IPS-20b (cell line): ENCODE results near the gene ZSWIM3.
A peak's percentile ranks its signal among the peaks of the same experiment; 100 is the strongest.

Experiments used
- H3K27ac ChIP-seq: one replicate; pipeline ENCODE4 v1.5.1; 2013; ENCODE audit warnings: low read length
- H3K27me3 ChIP-seq: 2 replicates; pipeline ENCODE4 v1.6.1; 2013; ENCODE audit warnings: mild to moderate bottlenecking, low read length, inconsistent platforms; ENCODE audit not compliant: insufficient read depth
- H3K36me3 ChIP-seq: 2 replicates; pipeline ENCODE4 v1.6.1; 2013; ENCODE audit warnings: low read depth, mild to moderate bottlenecking, inconsistent platforms, low read length, moderate library complexity; ENCODE audit not compliant: insufficient read depth
- H3K4me1 ChIP-seq: 2 replicates; pipeline ENCODE4 v1.6.1; 2013; ENCODE audit warnings: mild to moderate bottlenecking, control low read depth, inconsistent platforms, low read length, moderate library complexity; ENCODE audit not compliant: insufficient read depth
- H3K4me3 ChIP-seq: 2 replicates; pipeline ENCODE4 v1.5.1; 2013; ENCODE audit warnings: mild to moderate bottlenecking, low read length, inconsistent platforms
- H3K9ac ChIP-seq: 2 replicates; pipeline ENCODE4 v1.6.1; 2013; ENCODE audit warnings: low read depth, mild to moderate bottlenecking, inconsistent platforms, low read length, moderate library complexity
- H3K9me3 ChIP-seq: 2 replicates; pipeline ENCODE4 v1.6.1; 2013; ENCODE audit warnings: mild to moderate bottlenecking, low read depth, low read length, inconsistent platforms; ENCODE audit not compliant: insufficient read depth

Gene ZSWIM3

GRCh38 chr20:45909817-45910669 is 52.6 kb downstream of the ZSWIM3 start:
- Histone ChIP-seq H3K4me1 (peaks cover 3% of the 10 kb centered on the region; the same call in 1 of the 2 replicates), H3K27ac (no peak overlapping the region), H3K9me3 (no peaks in the 10 kb centered on the region), H3K36me3 (peaks cover 43% of the 10 kb centered on the region), H3K27me3 (no peaks in the 10 kb centered on the region), H3K9ac (no peak overlapping the region), H3K4me3 (peak overlapping the region; percentile 51; the same call in 1 of the 2 replicates)

GRCh38 chr20:45910670-45911485 is 53.5 kb downstream of the ZSWIM3 start:
- Histone ChIP-seq H3K9me3 (no peaks in the 10 kb centered on the region), H3K4me1 (peaks cover 3% of the 10 kb centered on the region; the same call in 1 of the 2 replicates), H3K27ac (no peak overlapping the region), H3K4me3 (peak overlapping the region; percentile 73), H3K36me3 (peaks cover 35% of the 10 kb centered on the region), H3K9ac (peak overlapping the region; percentile 66; the same call in 1 of the 2 replicates), H3K27me3 (no peaks in the 10 kb centered on the region)

GRCh38 chr20:45911486-45912343 is 54.3 kb downstream of the ZSWIM3 start, which contains the start of gene PLTP:
PLTP (minus strand) TSS chr20:45912155; CDS start chr20:45911452, 703 bp downstream.
- Histone ChIP-seq H3K9me3 (no peaks in the 10 kb centered on the region), H3K27ac (no peak within 1 kb of the TSS), H3K9ac (peak within 1 kb of the TSS; percentile 66; the same call in 1 of the 2 replicates), H3K4me3 (peak within 1 kb of the TSS; percentile 73), H3K27me3 (no peaks in the 10 kb centered on the region), H3K4me1 (peaks cover 3% of the 10 kb centered on the region; the same call in 1 of the 2 replicates), H3K36me3 (peaks cover 29% of the 10 kb centered on the region)

- H3K27ac ChIP-seq = no peak overlapping the region
- H3K9ac ChIP-seq = peak overlapping the region; percentile 25; the same call in 1 of the 2 replicates
- peak overlapping the region; percentile 73 for H3K4me3 ChIP-seq
- no peaks in the 10 kb centered on the region for H3K27me3 ChIP-seq
- peaks cover 24% of the 10 kb centered on the region for H3K36me3 ChIP-seq
- peaks cover 3% of the 10 kb centered on the region; the same call in 1 of the 2 replicates for H3K4me1 ChIP-seq
- no peaks in the 10 kb centered on the region for H3K9me3 ChIP-seq
Measured at GRCh38 chr20:45912344-45912682, 54.9 kb downstream of the ZSWIM3 start.

- peaks cover 3% of the 10 kb centered on the region; the same call in 1 of the 2 replicates for H3K4me1 ChIP-seq
- H3K9ac ChIP-seq = no peak overlapping the region
- H3K36me3 ChIP-seq = peaks cover 16% of the 10 kb centered on the region
- no peaks in the 10 kb centered on the region for H3K27me3 ChIP-seq
- H3K4me3 ChIP-seq = no peak overlapping the region
- no peak overlapping the region for H3K27ac ChIP-seq
- H3K9me3 ChIP-seq = no peaks in the 10 kb centered on the region
Measured at GRCh38 chr20:45913116-45913515, 55.7 kb downstream of the ZSWIM3 start.

GRCh38 chr20:45917790-45918141 is 60.4 kb downstream of the ZSWIM3 start:
- H3K36me3 ChIP-seq = no peaks in the 10 kb centered on the region
- no peaks in the 10 kb centered on the region for H3K9me3 ChIP-seq
- H3K4me3 ChIP-seq = no peak overlapping the region
- H3K27ac ChIP-seq = no peak overlapping the region
- no peaks in the 10 kb centered on the region for H3K27me3 ChIP-seq
- H3K9ac ChIP-seq = no peak overlapping the region
- no peaks in the 10 kb centered on the region for H3K4me1 ChIP-seq

GRCh38 chr20:45918182-45918737 is 60.8 kb downstream of the ZSWIM3 start:
- no peaks in the 10 kb centered on the region for H3K27me3 ChIP-seq
- H3K36me3 ChIP-seq = no peaks in the 10 kb centered on the region
- H3K4me3 ChIP-seq = no peak overlapping the region
- H3K27ac ChIP-seq = no peak overlapping the region
- H3K4me1 ChIP-seq = no peaks in the 10 kb centered on the region
- H3K9me3 ChIP-seq = no peaks in the 10 kb centered on the region
- H3K9ac ChIP-seq = no peak overlapping the region

GRCh38 chr20:45918779-45919537 is 61.5 kb downstream of the ZSWIM3 start:
- no peaks in the 10 kb centered on the region for H3K4me1 ChIP-seq
- H3K27ac ChIP-seq = no peak overlapping the region
- H3K9ac ChIP-seq = no peak overlapping the region
- H3K36me3 ChIP-seq = no peaks in the 10 kb centered on the region
- no peaks in the 10 kb centered on the region for H3K27me3 ChIP-seq
- H3K9me3 ChIP-seq = no peaks in the 10 kb centered on the region
- no peak overlapping the region for H3K4me3 ChIP-seq

- no peak overlapping the region for H3K9ac ChIP-seq
- H3K9me3 ChIP-seq = no peaks in the 10 kb centered on the region
- no peaks in the 10 kb centered on the region for H3K4me1 ChIP-seq
- no peaks in the 10 kb centered on the region for H3K27me3 ChIP-seq
- H3K36me3 ChIP-seq = no peaks in the 10 kb centered on the region
- H3K4me3 ChIP-seq = no peak overlapping the region
- H3K27ac ChIP-seq = no peak overlapping the region
Measured at GRCh38 chr20:45919542-45920399, 62.4 kb downstream of the ZSWIM3 start.
